ENCODE measurements around the gene POU6F1. TPM values are rescaled to one million over a fixed set of nuclear protein-coding genes. Genes with fewer than 3 reads are reported as not detected.

The POU6F1 gene
- total and polyA plus RNA-seq, 2 experiments from 2014 or later, result 3.2 to 6.3 TPM

GRCh38 chr12:51242120-51242519, 24.3 kb upstream of the POU6F1 start:
- Histone ChIP-seq H3K4me2 (no peak overlapping the region), H3K79me2 (peaks cover 24% of the 10 kb centered on the region), H3K4me1 (ENCODE audit: insufficient read depth) (peaks cover 7% of the 10 kb centered on the region), H3K4me3 (no peak overlapping the region), H3K36me3 (replicated peaks; ENCODE audit: insufficient read depth, low read depth) (peaks cover 5% of the 10 kb centered on the region), H2AFZ (no peak overlapping the region), H3K27me3 (no peaks in the 10 kb centered on the region), H3K9me3 (ENCODE audit: low read depth) (no peaks in the 10 kb centered on the region), H3K9me2 (replicated peaks; ENCODE audit: insufficient read depth) (no peaks in the 10 kb centered on the region), H3K27ac (no peak overlapping the region), H4K20me1 (ENCODE audit: insufficient read depth, poor library complexity, severe bottlenecking) (peaks cover 2% of the 10 kb centered on the region)
- TF ChIP-seq EZH2 (IDR thresholded peaks at IDR 0.05; ENCODE audit: borderline replicate concordance) (no peak), EZH2phosphoT487 (IDR thresholded peaks at IDR 0.05; ENCODE audit: low read depth, severe bottlenecking, unreplicated experiment) (no peak)
- TF ChIP-seq, protein P1, sequence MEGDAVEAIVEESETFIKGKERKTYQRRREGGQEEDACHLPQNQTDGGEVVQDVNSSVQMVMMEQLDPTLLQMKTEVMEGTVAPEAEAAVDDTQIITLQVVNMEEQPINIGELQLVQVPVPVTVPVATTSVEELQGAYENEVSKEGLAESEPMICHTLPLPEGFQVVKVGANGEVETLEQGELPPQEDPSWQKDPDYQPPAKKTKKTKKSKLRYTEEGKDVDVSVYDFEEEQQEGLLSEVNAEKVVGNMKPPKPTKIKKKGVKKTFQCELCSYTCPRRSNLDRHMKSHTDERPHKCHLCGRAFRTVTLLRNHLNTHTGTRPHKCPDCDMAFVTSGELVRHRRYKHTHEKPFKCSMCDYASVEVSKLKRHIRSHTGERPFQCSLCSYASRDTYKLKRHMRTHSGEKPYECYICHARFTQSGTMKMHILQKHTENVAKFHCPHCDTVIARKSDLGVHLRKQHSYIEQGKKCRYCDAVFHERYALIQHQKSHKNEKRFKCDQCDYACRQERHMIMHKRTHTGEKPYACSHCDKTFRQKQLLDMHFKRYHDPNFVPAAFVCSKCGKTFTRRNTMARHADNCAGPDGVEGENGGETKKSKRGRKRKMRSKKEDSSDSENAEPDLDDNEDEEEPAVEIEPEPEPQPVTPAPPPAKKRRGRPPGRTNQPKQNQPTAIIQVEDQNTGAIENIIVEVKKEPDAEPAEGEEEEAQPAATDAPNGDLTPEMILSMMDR (IDR thresholded peaks at IDR 0.05; ENCODE audit: poor library complexity), result no peak
- DNase-seq (ENCODE audit: low spot score), result no peak
- 95% methylated on average over 7 of the region's 7 CpGs for WGBS (ENCODE audit: low lambda C conversion rate, missing lambda C conversion rate)

DNA sequence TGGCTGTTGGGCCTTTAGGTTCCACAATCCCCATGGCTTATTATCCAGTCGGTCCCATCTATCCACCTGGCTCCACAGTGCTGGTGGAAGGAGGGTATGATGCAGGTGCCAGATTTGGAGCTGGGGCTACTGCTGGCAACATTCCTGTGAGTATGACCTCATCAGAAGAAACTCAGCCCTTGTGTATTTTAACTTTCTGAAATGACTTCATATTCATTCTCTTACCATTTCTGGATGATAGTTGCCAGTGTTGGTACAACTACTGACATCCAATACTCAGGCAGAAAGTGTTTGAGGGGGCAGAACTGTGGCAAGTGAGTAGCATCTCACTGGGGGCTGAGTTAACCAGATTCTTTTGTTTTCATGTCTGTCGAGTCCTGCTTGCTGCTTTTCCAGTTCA, 23.1 kb upstream of the POU6F1 start:
- TF ChIP-seq EZH2 (IDR thresholded peaks at IDR 0.05; ENCODE audit: borderline replicate concordance), result no peak
- no peak for TF ChIP-seq EZH2phosphoT487 (IDR thresholded peaks at IDR 0.05; ENCODE audit: low read depth, severe bottlenecking, unreplicated experiment)
- TF ChIP-seq, protein P1 (IDR thresholded peaks at IDR 0.05; ENCODE audit: poor library complexity), result no peak
- no peak overlapping the region for H3K4me2 ChIP-seq
- H3K4me1 ChIP-seq (ENCODE audit: insufficient read depth), result no peaks in the 10 kb centered on the region
- peaks cover 24% of the 10 kb centered on the region for H3K79me2 ChIP-seq
- no peak overlapping the region for H2AFZ ChIP-seq
- no peak overlapping the region for H3K27ac ChIP-seq
- H3K9me3 ChIP-seq (ENCODE audit: low read depth), result no peaks in the 10 kb centered on the region
- 78% methylated on average over 2 of the region's 2 CpGs for WGBS (ENCODE audit: low lambda C conversion rate, missing lambda C conversion rate)
- DNase-seq (ENCODE audit: low spot score), result no peak
- H4K20me1 ChIP-seq (ENCODE audit: insufficient read depth, poor library complexity, severe bottlenecking), result peaks cover 2% of the 10 kb centered on the region
- H3K27me3 ChIP-seq, result no peaks in the 10 kb centered on the region
- H3K9me2 ChIP-seq (replicated peaks; ENCODE audit: insufficient read depth), result no peaks in the 10 kb centered on the region
- no peak overlapping the region for H3K4me3 ChIP-seq
- H3K36me3 ChIP-seq (replicated peaks; ENCODE audit: insufficient read depth, low read depth), result peaks cover 5% of the 10 kb centered on the region

DNA sequence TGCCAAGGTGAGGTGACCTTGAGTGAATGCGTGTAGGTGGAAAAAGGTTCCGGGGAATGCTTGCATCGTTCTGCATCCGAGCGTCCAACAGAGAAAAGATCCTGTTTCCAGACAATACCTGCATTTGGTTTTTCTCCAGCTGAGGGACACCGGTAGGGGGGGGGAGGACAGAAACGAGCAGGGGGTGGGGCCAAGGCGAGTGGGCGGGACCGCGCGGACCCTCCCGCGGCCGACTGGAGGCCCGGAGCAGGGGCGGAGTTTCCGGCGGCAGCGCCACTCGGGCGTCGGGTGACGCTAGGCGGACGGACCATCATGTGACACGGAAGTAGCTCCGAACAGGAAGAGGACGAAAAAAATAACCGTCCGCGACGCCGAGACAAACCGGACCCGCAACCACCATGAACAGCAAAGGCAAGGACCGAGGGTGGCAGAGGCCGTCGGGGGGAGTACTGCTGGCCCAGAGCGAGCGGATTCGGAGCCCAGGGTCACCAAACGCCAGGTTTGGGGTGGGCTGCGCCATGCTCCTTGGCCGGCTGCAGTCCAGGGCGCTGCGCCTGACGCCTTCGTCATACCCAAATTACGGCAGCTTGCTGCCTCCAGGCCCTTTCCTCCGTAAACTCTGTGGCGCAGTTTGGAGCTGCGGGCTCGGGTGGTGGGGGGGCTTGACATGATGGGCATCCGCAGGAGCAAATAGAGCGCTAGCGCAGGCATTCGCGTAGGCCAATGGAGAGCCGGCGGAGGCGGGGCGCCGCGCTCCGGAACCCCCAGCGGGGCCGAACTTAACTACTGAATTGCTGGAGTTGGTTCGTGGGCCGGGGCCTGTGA, 20.9 kb upstream of the POU6F1 start, which contains the start of gene DAZAP2:
Gene DAZAP2, plus strand, starts transcription at position 317 of the 825 bp plus-strand sequence. Its CDS starts 82 bp downstream, at position 399.
- TF ChIP-seq EZH2phosphoT487 (IDR thresholded peaks at IDR 0.05; ENCODE audit: low read depth, severe bottlenecking, unreplicated experiment) (no peak), EZH2 (IDR thresholded peaks at IDR 0.05; ENCODE audit: borderline replicate concordance) (no peak)
- TF ChIP-seq, protein P1 (IDR thresholded peaks at IDR 0.05; ENCODE audit: poor library complexity), result no peak
- WGBS (ENCODE audit: low lambda C conversion rate, missing lambda C conversion rate), result 1% methylated on average over 65 of the region's 70 CpGs
- Histone ChIP-seq H3K36me3 (replicated peaks; ENCODE audit: insufficient read depth, low read depth) (peaks cover 5% of the 10 kb centered on the region), H3K9me2 (replicated peaks; ENCODE audit: insufficient read depth) (no peaks in the 10 kb centered on the region), H3K4me3 (peak within 1 kb of the TSS; percentile 80), H4K20me1 (ENCODE audit: insufficient read depth, poor library complexity, severe bottlenecking) (peaks cover 2% of the 10 kb centered on the region), H2AFZ (peak within 1 kb of the TSS; percentile 83), H3K4me2 (peak within 1 kb of the TSS; percentile 83), H3K27me3 (no peaks in the 10 kb centered on the region), H3K4me1 (ENCODE audit: insufficient read depth) (no peaks in the 10 kb centered on the region), H3K9me3 (ENCODE audit: low read depth) (no peaks in the 10 kb centered on the region), H3K79me2 (peaks cover 24% of the 10 kb centered on the region), H3K27ac (peak within 1 kb of the TSS; percentile 100)
- peak; percentile 98 for DNase-seq (ENCODE audit: low spot score)

Data from hepatocyte (in vitro differentiated cells).